Mononuclear cell (primary cell): ENCODE data around the gene IL2RA. TPM values are rescaled to one million over a fixed set of nuclear protein-coding genes. Genes with fewer than 3 reads are reported as not detected.

Experiments used
- H3K27me3 ChIP-seq: 2 replicates; pipeline ENCODE4 v1.6.0; 2011; ENCODE audit warnings: low read length, control low read depth; ENCODE audit not compliant: insufficient read depth
- H3K4me1 ChIP-seq: 2 replicates; pipeline ENCODE4 v1.5.1; 2011; ENCODE audit warnings: mild to moderate bottlenecking, low read length, control low read depth; ENCODE audit not compliant: insufficient read depth
- H3K4me3 ChIP-seq: 2 replicates; pipeline ENCODE4 v1.5.1; 2011; ENCODE audit warnings: mild to moderate bottlenecking, low read length, moderate library complexity
- H3K9me3 ChIP-seq: 2 replicates; pipeline ENCODE4 v1.5.1; 2011; ENCODE audit warnings: low read depth, mild to moderate bottlenecking, control low read depth, low read length
- total RNA-seq: library from RNA; depleted of rRNA; stranded (reverse); fragments of >200 nt; gene quantifications from one replicate; pipeline ENCODE4 v1.2.3, GENCODE V29; 2012

IL2RA gene
- total RNA-seq, 1 donor = 3.7 TPM

- Histone ChIP-seq H3K4me1 (peaks cover 59% of the 10 kb centered on the region), H3K9me3 (no peaks in the 10 kb centered on the region), H3K4me3 (no peak overlapping the region), H3K27me3 (no peaks in the 10 kb centered on the region)
These were observed 8.1 kb downstream of the IL2RA start for GRCh38 chr10:6053816-6054631.

- Histone ChIP-seq H3K27me3 (no peaks in the 10 kb centered on the region), H3K9me3 (no peaks in the 10 kb centered on the region), H3K4me1 (peaks cover 60% of the 10 kb centered on the region), H3K4me3 (no peak overlapping the region)
These were observed 8.9 kb downstream of the IL2RA start for GRCh38 chr10:6053303-6053702.

GRCh38 chr10:6052247-6053221, 9.6 kb downstream of the IL2RA start:
- Histone ChIP-seq H3K9me3 (no peaks in the 10 kb centered on the region), H3K27me3 (no peaks in the 10 kb centered on the region), H3K4me3 (no peak overlapping the region), H3K4me1 (peaks cover 60% of the 10 kb centered on the region)

GRCh38 chr10:6050801-6051445, 11.2 kb downstream of the IL2RA start:
- Histone ChIP-seq H3K9me3 (no peaks in the 10 kb centered on the region), H3K4me3 (peak overlapping the region; percentile 4), H3K4me1 (peaks cover 61% of the 10 kb centered on the region), H3K27me3 (no peaks in the 10 kb centered on the region)

- no peaks in the 10 kb centered on the region for H3K27me3 ChIP-seq
- H3K9me3 ChIP-seq = no peaks in the 10 kb centered on the region
- H3K4me1 ChIP-seq = peaks cover 76% of the 10 kb centered on the region
- H3K4me3 ChIP-seq = no peak overlapping the region
These were observed 13.2 kb downstream of the IL2RA start for GRCh38 chr10:6049031-6049400.

- Histone ChIP-seq H3K4me3 (no peak overlapping the region), H3K4me1 (peaks cover 72% of the 10 kb centered on the region)
These were observed 13.7 kb downstream of the IL2RA start for GRCh38 chr10:6048281-6049030.

GRCh38 chr10:6047847-6048246, 14.3 kb downstream of the IL2RA start:
- Histone ChIP-seq H3K27me3 (no peaks in the 10 kb centered on the region), H3K4me1 (peaks cover 66% of the 10 kb centered on the region), H3K4me3 (no peak overlapping the region), H3K9me3 (no peaks in the 10 kb centered on the region)

More at GRCh38 chr10:6048281-6049030, 13.7 kb downstream of the IL2RA start:
- H3K27me3 ChIP-seq = no peaks in the 10 kb centered on the region
- H3K9me3 ChIP-seq = no peaks in the 10 kb centered on the region

- peaks cover 57% of the 10 kb centered on the region for H3K4me1 ChIP-seq
- no peaks in the 10 kb centered on the region for H3K9me3 ChIP-seq
- no peak overlapping the region for H3K4me3 ChIP-seq
- no peaks in the 10 kb centered on the region for H3K27me3 ChIP-seq
These were observed 15.2 kb downstream of the IL2RA start for GRCh38 chr10:6046773-6047611.

- H3K4me3 ChIP-seq = no peak overlapping the region
- H3K9me3 ChIP-seq = no peaks in the 10 kb centered on the region
- no peaks in the 10 kb centered on the region for H3K27me3 ChIP-seq
- peaks cover 50% of the 10 kb centered on the region for H3K4me1 ChIP-seq
These were observed 16.0 kb downstream of the IL2RA start for GRCh38 chr10:6045878-6046772.

GRCh38 chr10:6045314-6045848, 16.8 kb downstream of the IL2RA start:
- no peak overlapping the region for H3K4me3 ChIP-seq
- no peaks in the 10 kb centered on the region for H3K9me3 ChIP-seq
- no peaks in the 10 kb centered on the region for H3K27me3 ChIP-seq
- peaks cover 44% of the 10 kb centered on the region for H3K4me1 ChIP-seq

- H3K27me3 ChIP-seq = no peaks in the 10 kb centered on the region
- peaks cover 38% of the 10 kb centered on the region for H3K4me1 ChIP-seq
- no peak overlapping the region for H3K4me3 ChIP-seq
- H3K9me3 ChIP-seq = no peaks in the 10 kb centered on the region
These were observed 17.3 kb downstream of the IL2RA start for GRCh38 chr10:6044751-6045313.

GRCh38 chr10:6044060-6044459, 18.1 kb downstream of the IL2RA start:
- Histone ChIP-seq H3K27me3 (no peaks in the 10 kb centered on the region), H3K9me3 (no peaks in the 10 kb centered on the region), H3K4me1 (peaks cover 31% of the 10 kb centered on the region), H3K4me3 (no peak overlapping the region)
